ENCODE measurements around the gene RMDN2. TPM values are rescaled to one million over a fixed set of nuclear protein-coding genes. Genes with fewer than 3 reads are reported as not detected.

Gene RMDN2
- total and polyA plus RNA-seq, 9 of the 15 experiments (the other 6 are each of a cell fraction or from before 2014, with no cell fraction given) = 1.5 to 4.3 (median 2.3) TPM

GRCh38 chr2:38026846-38027245 lies 101.8 kb downstream of the RMDN2 start (continued):
- TF ChIP-seq BCLAF1 (IDR thresholded peaks at IDR 0.05; ENCODE audit: borderline replicate concordance in 1 of 2, control insufficient read depth in 1 of 2, low read depth in 2 of 2, low read length in 1 of 2) (no peak), CBX5 (IDR thresholded peaks at IDR 0.05; ENCODE audit: borderline replicate concordance, low read depth) (no peak), NFE2L1 (tag; IDR thresholded peaks at IDR 0.05; ENCODE audit: borderline replicate concordance, low read depth) (no peak), ZBTB17 (CRISPR knock-in tag; IDR thresholded peaks at IDR 0.05) (no peak)

- no TSS peak for BruUV-seq (replicated peaks)
- H3K4me2 ChIP-seq (ENCODE audit: insufficient read depth, low read length) = no peak overlapping the region
- in situ Hi-C loops (cut with MboI) = no loop called here
- H3K79me2 ChIP-seq (ENCODE audit: control insufficient read depth, insufficient read depth, low read length) = no peaks in the 10 kb centered on the region
- TF ChIP-seq EP300 (IDR thresholded peaks at IDR 0.05; ENCODE audit: low read length) = no peak
- TF ChIP-seq SREBF2 (CRISPR knock-in tag; IDR thresholded peaks at IDR 0.05) = no peak
- TF ChIP-seq RBM25 (IDR thresholded peaks at IDR 0.05; ENCODE audit: low read depth, low read length, severe bottlenecking) = no peak
- no peak for TF ChIP-seq KLF16 (IDR thresholded peaks at IDR 0.05)
- POLR2A ChIA-PET = no interaction called here
- 15% methylated on average over 4 of the region's 4 CpGs for WGBS (ENCODE audit: insufficient coverage, low coverage, missing lambda C conversion rate)
- no peaks in the 10 kb centered on the region for H3K9me3 ChIP-seq (replicated peaks; ENCODE audit: control insufficient read depth, insufficient read depth, low read depth, low read length)
- ATAC-seq (no peak), DNase-seq (ENCODE audit: extremely low read depth in 1 of 4, low spot score in 3 of 4) (no peak), FAIRE-seq (no peak)
- no peak overlapping the region for H3K9ac ChIP-seq (ENCODE audit: insufficient read depth in 1 of 2, low read depth in 2 of 2, low read length in 2 of 2)
- intact Hi-C loops (cut with micrococcal nuclease) = no loop called here
- H3K4me1 ChIP-seq (replicated peaks in 1 of 2; ENCODE audit: control insufficient read depth in 2 of 2, insufficient read depth in 2 of 2, low read length in 2 of 2) = no peaks in the 10 kb centered on the region
- CTCF ChIA-PET (ENCODE audit: low intra/inter-chr PET ratio) = no interaction called here
- no peaks in the 10 kb centered on the region for H4K20me1 ChIP-seq (replicated peaks; ENCODE audit: control insufficient read depth, insufficient read depth, low read length)
- H2AFZ ChIP-seq (ENCODE audit: low read depth, low read length) = no peak overlapping the region
- no peak overlapping the region for H3K4me3 ChIP-seq
- H3K9me1 ChIP-seq (ENCODE audit: control insufficient read depth, insufficient read depth, low read length) = no peaks in the 10 kb centered on the region
- no peak overlapping the region for H3K27ac ChIP-seq (ENCODE audit: extremely low read depth, low read depth, low read length)
- H3K27me3 ChIP-seq (ENCODE audit: control insufficient read depth in 2 of 2, insufficient read depth in 2 of 2, low read length in 2 of 2) = no peaks in the 10 kb centered on the region; a peak in 1 of 5 replicates
- no peaks in the 10 kb centered on the region for H3K36me3 ChIP-seq (ENCODE audit: control insufficient read depth, insufficient read depth, low read length)
Measured at GRCh38 chr2:38028829-38029228, 103.7 kb downstream of the RMDN2 start.

Measured in K562 (cell line).